DND-41 (cell line): Measurements from ENCODE around the gene SLC6A18.

ENCODE experiments used
- EZH2 ChIP-seq: IDR thresholded peaks from 3 replicates; pipeline ENCODE4 v1.6.1; 2012; ENCODE audit warnings: borderline replicate concordance, low read depth, mild to moderate bottlenecking, moderate library complexity, low read length, inconsistent platforms; ENCODE audit not compliant: severe bottlenecking
- TF ChIP-seq, protein P1 (sequence below): IDR thresholded peaks from 2 replicates; pipeline ENCODE4 v1.5.1; 2012; ENCODE audit warnings: borderline replicate concordance, low read length, moderate library complexity, mild to moderate bottlenecking; ENCODE audit not compliant: poor library complexity, severe bottlenecking; ENCODE audit errors: extremely low read depth

- no peak for TF ChIP-seq EZH2
- TF ChIP-seq, protein P1, sequence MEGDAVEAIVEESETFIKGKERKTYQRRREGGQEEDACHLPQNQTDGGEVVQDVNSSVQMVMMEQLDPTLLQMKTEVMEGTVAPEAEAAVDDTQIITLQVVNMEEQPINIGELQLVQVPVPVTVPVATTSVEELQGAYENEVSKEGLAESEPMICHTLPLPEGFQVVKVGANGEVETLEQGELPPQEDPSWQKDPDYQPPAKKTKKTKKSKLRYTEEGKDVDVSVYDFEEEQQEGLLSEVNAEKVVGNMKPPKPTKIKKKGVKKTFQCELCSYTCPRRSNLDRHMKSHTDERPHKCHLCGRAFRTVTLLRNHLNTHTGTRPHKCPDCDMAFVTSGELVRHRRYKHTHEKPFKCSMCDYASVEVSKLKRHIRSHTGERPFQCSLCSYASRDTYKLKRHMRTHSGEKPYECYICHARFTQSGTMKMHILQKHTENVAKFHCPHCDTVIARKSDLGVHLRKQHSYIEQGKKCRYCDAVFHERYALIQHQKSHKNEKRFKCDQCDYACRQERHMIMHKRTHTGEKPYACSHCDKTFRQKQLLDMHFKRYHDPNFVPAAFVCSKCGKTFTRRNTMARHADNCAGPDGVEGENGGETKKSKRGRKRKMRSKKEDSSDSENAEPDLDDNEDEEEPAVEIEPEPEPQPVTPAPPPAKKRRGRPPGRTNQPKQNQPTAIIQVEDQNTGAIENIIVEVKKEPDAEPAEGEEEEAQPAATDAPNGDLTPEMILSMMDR: no peak
These were observed 21.7 kb downstream of the SLC6A18 start for GRCh38 chr5:1246711-1247431.
